Measurements from ENCODE around the gene HIPK3. TPM values are rescaled to one million over a fixed set of nuclear protein-coding genes. Genes with fewer than 3 reads are reported as not detected.
A peak's percentile ranks its signal among the peaks of the same experiment; 100 is the strongest.

Gene HIPK3
- total and polyA plus RNA-seq, 10 of the 15 experiments (the other 5 are each of a cell fraction or from before 2014, with no cell fraction given): 3.4 to 26.5 (median 13.6) TPM

DNA sequence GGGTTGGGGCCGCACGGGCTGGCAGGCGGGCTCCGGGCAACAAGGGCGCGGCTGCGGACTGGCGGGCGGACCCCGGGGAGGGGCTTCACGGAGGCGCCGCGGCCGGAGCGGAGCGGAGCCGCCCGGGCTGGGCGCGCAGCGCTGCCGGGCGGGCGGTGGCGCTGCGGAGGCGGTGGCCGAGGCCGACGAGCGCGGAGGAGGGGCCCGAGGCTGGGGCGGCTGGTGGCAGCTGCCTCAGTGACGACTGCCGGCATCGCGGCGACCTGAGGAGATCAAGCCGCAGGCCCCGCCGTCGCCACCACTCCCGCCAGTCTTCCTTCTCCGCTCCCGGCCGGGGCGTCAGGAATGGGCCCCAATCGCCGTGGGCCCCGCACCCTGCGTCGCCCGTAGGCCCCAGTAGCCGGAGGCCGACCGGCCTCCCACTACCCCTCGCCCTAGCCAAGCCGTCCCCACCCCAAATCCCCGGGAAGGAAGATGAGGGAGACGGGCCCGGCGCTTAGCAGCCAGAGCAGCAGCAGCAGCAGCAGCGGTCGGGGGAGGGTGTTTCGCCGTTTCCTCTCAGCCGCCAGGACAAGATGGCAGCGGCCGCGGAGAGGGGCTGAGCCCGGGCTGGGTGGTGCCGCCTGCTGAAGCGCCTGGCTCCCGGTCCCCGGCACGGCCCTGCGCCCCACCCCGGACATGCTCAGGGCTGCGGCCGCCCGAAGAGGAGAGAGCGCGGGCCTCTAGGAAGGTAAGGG lies at the start of gene HIPK3 (continued):
- TF ChIP-seq FOS (IDR thresholded peaks at IDR 0.05; ENCODE audit: borderline replicate concordance, extremely low read depth, insufficient read length) (no peak), RB1 (IDR thresholded peaks at IDR 0.05; ENCODE audit: borderline replicate concordance) (peak; percentile 59; the same call in 1 of the 2 replicates), MTA3 (IDR thresholded peaks at IDR 0.05; ENCODE audit: borderline replicate concordance, low read length) (no peak), POLR2A (IDR thresholded peaks at IDR 0.05; ENCODE audit: low read depth, low read length) (peak; percentile 85), ZNF24 (IDR thresholded peaks at IDR 0.05) (no peak), BACH1 (IDR thresholded peaks at IDR 0.05; ENCODE audit: borderline replicate concordance) (peak; percentile 84), RAD51 (IDR thresholded peaks at IDR 0.05) (no peak), HCFC1 (IDR thresholded peaks at IDR 0.05; ENCODE audit: low read length) (no peak), YBX1 (IDR thresholded peaks at IDR 0.05) (no peak), CBX3 (IDR thresholded peaks at IDR 0.05; ENCODE audit: borderline replicate concordance, low read depth) (no peak), KAT2A (conservative IDR thresholded peaks at IDR 0.05; ENCODE audit: control insufficient read depth, low read depth, low read length) (no peak), RFX5 (IDR thresholded peaks at IDR 0.05; ENCODE audit: low read depth, low read length) (no peak; the same call in 1 of the 2 replicates), NR2C1 (IDR thresholded peaks at IDR 0.05) (peak; percentile 45; the same call in 1 of the 2 replicates), EGR1 (IDR thresholded peaks at IDR 0.05; ENCODE audit: borderline replicate concordance in 1 of 2, low read depth in 2 of 2, low read length in 2 of 2) (peak in 1 of 2 experiments; percentile 86; a peak in 2 of 3 replicates), GABPA (IDR thresholded peaks at IDR 0.05; ENCODE audit: low read depth) (no peak), ATF7 (IDR thresholded peaks at IDR 0.05; ENCODE audit: low read depth) (no peak), NFYB (IDR thresholded peaks at IDR 0.05; ENCODE audit: insufficient read depth, low read depth, low read length) (no peak)
- TF ChIP-seq, protein P1, sequence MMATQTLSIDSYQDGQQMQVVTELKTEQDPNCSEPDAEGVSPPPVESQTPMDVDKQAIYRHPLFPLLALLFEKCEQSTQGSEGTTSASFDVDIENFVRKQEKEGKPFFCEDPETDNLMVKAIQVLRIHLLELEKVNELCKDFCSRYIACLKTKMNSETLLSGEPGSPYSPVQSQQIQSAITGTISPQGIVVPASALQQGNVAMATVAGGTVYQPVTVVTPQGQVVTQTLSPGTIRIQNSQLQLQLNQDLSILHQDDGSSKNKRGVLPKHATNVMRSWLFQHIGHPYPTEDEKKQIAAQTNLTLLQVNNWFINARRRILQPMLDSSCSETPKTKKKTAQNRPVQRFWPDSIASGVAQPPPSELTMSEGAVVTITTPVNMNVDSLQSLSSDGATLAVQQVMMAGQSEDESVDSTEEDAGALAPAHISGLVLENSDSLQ (IDR thresholded peaks at IDR 0.05): no peak
- TF ChIP-seq, protein P2, sequence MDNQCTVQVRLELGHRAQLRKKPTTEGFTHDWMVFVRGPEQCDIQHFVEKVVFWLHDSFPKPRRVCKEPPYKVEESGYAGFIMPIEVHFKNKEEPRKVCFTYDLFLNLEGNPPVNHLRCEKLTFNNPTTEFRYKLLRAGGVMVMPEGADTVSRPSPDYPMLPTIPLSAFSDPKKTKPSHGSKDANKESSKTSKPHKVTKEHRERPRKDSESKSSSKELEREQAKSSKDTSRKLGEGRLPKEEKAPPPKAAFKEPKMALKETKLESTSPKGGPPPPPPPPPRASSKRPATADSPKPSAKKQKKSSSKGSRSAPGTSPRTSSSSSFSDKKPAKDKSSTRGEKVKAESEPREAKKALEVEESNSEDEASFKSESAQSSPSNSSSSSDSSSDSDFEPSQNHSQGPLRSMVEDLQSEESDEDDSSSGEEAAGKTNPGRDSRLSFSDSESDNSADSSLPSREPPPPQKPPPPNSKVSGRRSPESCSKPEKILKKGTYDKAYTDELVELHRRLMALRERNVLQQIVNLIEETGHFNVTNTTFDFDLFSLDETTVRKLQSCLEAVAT (IDR thresholded peaks at IDR 0.05): no peak
- TF ChIP-seq, protein P3, sequence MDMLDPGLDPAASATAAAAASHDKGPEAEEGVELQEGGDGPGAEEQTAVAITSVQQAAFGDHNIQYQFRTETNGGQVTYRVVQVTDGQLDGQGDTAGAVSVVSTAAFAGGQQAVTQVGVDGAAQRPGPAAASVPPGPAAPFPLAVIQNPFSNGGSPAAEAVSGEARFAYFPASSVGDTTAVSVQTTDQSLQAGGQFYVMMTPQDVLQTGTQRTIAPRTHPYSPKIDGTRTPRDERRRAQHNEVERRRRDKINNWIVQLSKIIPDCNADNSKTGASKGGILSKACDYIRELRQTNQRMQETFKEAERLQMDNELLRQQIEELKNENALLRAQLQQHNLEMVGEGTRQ (IDR thresholded peaks at IDR 0.05; ENCODE audit: borderline replicate concordance, low read depth, low read length): no peak
- TF ChIP-seq, protein P4, sequence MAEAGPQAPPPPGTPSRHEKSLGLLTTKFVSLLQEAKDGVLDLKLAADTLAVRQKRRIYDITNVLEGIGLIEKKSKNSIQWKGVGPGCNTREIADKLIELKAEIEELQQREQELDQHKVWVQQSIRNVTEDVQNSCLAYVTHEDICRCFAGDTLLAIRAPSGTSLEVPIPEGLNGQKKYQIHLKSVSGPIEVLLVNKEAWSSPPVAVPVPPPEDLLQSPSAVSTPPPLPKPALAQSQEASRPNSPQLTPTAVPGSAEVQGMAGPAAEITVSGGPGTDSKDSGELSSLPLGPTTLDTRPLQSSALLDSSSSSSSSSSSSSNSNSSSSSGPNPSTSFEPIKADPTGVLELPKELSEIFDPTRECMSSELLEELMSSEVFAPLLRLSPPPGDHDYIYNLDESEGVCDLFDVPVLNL (IDR thresholded peaks at IDR 0.05; ENCODE audit: low read depth, low read length): no peak
- TF ChIP-seq, protein P5, sequence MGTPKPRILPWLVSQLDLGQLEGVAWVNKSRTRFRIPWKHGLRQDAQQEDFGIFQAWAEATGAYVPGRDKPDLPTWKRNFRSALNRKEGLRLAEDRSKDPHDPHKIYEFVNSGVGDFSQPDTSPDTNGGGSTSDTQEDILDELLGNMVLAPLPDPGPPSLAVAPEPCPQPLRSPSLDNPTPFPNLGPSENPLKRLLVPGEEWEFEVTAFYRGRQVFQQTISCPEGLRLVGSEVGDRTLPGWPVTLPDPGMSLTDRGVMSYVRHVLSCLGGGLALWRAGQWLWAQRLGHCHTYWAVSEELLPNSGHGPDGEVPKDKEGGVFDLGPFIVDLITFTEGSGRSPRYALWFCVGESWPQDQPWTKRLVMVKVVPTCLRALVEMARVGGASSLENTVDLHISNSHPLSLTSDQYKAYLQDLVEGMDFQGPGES (IDR thresholded peaks at IDR 0.05): no peak
- TF ChIP-seq, protein P6, sequence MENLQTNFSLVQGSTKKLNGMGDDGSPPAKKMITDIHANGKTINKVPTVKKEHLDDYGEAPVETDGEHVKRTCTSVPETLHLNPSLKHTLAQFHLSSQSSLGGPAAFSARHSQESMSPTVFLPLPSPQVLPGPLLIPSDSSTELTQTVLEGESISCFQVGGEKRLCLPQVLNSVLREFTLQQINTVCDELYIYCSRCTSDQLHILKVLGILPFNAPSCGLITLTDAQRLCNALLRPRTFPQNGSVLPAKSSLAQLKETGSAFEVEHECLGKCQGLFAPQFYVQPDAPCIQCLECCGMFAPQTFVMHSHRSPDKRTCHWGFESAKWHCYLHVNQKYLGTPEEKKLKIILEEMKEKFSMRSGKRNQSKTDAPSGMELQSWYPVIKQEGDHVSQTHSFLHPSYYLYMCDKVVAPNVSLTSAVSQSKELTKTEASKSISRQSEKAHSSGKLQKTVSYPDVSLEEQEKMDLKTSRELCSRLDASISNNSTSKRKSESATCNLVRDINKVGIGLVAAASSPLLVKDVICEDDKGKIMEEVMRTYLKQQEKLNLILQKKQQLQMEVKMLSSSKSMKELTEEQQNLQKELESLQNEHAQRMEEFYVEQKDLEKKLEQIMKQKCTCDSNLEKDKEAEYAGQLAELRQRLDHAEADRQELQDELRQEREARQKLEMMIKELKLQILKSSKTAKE (IDR thresholded peaks at IDR 0.05; ENCODE audit: low read depth, poor library complexity, severe bottlenecking): no peak
